Erythroblast (primary cell): ENCODE measurements around the gene ANKS3.

Experiments
- DNase-seq, 2 experiments: peaks; one replicate each; lab custom pipeline; 2025; lab: John Stamatoyannopoulos, UW
- GATA1 ChIP-seq: IDR thresholded peaks from 2 replicates; pipeline ENCODE4 v1.6.1; 2011; ENCODE audit warnings: low read depth, mild to moderate bottlenecking, control low read depth, low read length, moderate library complexity
- POLR2A ChIP-seq: IDR thresholded peaks from 2 replicates; pipeline ENCODE4 v1.6.1; 2011; ENCODE audit warnings: mild to moderate bottlenecking, low read length

Gene ANKS3

GRCh38 chr16:4647644-4647980, 86.5 kb downstream of the ANKS3 start:
- no peak for DNase-seq
- no peak for TF ChIP-seq POLR2A
- TF ChIP-seq GATA1: no peak

- DNase-seq: no peak
- TF ChIP-seq POLR2A (no peak), GATA1 (no peak)
Measured at GRCh38 chr16:4646773-4647643, 87.1 kb downstream of the ANKS3 start.
